K562 (cell line): ENCODE results near the gene MAP4K4. TPM values are rescaled to one million over a fixed set of nuclear protein-coding genes. Genes with fewer than 3 reads are reported as not detected.

Experiments
- ATAC-seq: fragments of 200-7000 bp; cut with Tn5 transposase; 3 replicates; pipeline ENCODE4 v1.9.1; 2020; ENCODE audit warnings: moderate library complexity
- BruUV-seq: library from RNA; stranded (reverse); fragments of 400-500 nt; replicated peaks from 2 replicates; lab custom pipeline; 2021; lab: Mats Ljungman, UMichigan
- CTCF ChIA-PET: fragments of 300-600 bp; formaldehyde crosslinking; extraction: SDS; loops from one replicate; lab custom pipeline; 2021; ENCODE audit warnings: low intra/inter-chr PET ratio; lab: Yijun Ruan, JAX
- POLR2A ChIA-PET: fragments of 300-600, 350-650 bp; sonication (Branson Sonifier 250); formaldehyde crosslinking; extraction: SDS; loops from one replicate; lab custom pipeline; 2021; ENCODE audit warnings: antibody characterized with exemption, inconsistent platforms; lab: Yijun Ruan, JAX
- DNase-seq, 4 experiments: peaks; one replicate each; pipeline versions ENCODE4 v3.0.0 to v3.0.0-alpha.2; 2011 to 2018; ENCODE audit warnings: low spot score in 3 of 4, mixed read lengths in 3 of 4; ENCODE audit errors: extremely low read depth in 1 of 4
- FAIRE-seq: peaks from 2 replicates; lab custom pipeline; 2011; peaks lifted over from hg19 to GRCh38; lab: Jason Lieb, UNC
- H2AFZ ChIP-seq: 2 replicates; pipeline ENCODE4 v1.6.0; 2011; ENCODE audit warnings: low read depth, low read length, control low read depth, inconsistent platforms
- H3K27ac ChIP-seq: fragments of 200-600 bp; 3 replicates; pipeline ENCODE4 v1.8.0; 2011; ENCODE audit warnings: low read depth, mild to moderate bottlenecking, control low read depth, inconsistent platforms, low read length, moderate library complexity, mixed read lengths; ENCODE audit errors: extremely low read depth
- H3K27me3 ChIP-seq, 2 experiments: fragments of 300-600 bp in 1 of 2; 2 replicates in 1 of 2; 3 replicates in 1 of 2; pipeline versions ENCODE4 v1.6.0 to v1.8.0; 2011; ENCODE audit warnings: inconsistent platforms in 2 of 2, low read length in 2 of 2, mild to moderate bottlenecking in 1 of 2, mixed read lengths in 1 of 2, moderate library complexity in 1 of 2; ENCODE audit not compliant: control insufficient read depth in 2 of 2, insufficient read depth in 2 of 2
- H3K36me3 ChIP-seq: fragments of 300-600 bp; 3 replicates; pipeline ENCODE4 v1.8.0; 2011; ENCODE audit warnings: mild to moderate bottlenecking, low read length, inconsistent platforms; ENCODE audit not compliant: control insufficient read depth, insufficient read depth
- H3K4me1 ChIP-seq, 2 experiments: fragments of 200-600 bp in 1 of 2; replicated peaks in 1 of 2; 2 replicates in 1 of 2; 3 replicates in 1 of 2; pipeline versions ENCODE4 v1.5.1 to v1.8.0; 2011; ENCODE audit warnings: inconsistent platforms in 2 of 2, low read length in 2 of 2, mild to moderate bottlenecking in 1 of 2, mixed read lengths in 1 of 2, moderate library complexity in 1 of 2; ENCODE audit not compliant: control insufficient read depth in 2 of 2, insufficient read depth in 2 of 2
- H3K4me2 ChIP-seq: 2 replicates; pipeline ENCODE4 v1.6.1; 2011; ENCODE audit warnings: low read length, control low read depth, inconsistent platforms, mixed read lengths; ENCODE audit not compliant: insufficient read depth
- H3K4me3 ChIP-seq: fragments of 200-600 bp; sonication (generic), shearing (Covaris generic); 2 replicates; pipeline ENCODE4 v1.5.1; 2016; ENCODE audit warnings: control low read depth, inconsistent platforms
- H3K79me2 ChIP-seq: fragments of 200-600 bp; 3 replicates; pipeline ENCODE4 v1.8.0; 2011; ENCODE audit warnings: low read length, inconsistent platforms; ENCODE audit not compliant: control insufficient read depth, insufficient read depth
- H3K9ac ChIP-seq, 2 experiments: 2 replicates each; pipeline versions ENCODE4 v1.6.0 to v1.6.1; 2011; ENCODE audit warnings: low read depth in 2 of 2, low read length in 2 of 2, control low read depth in 1 of 2, inconsistent platforms in 1 of 2, mild to moderate bottlenecking in 1 of 2, mixed read lengths in 1 of 2; ENCODE audit not compliant: insufficient read depth in 1 of 2
- H3K9me1 ChIP-seq: one replicate; pipeline ENCODE4 v1.6.0; 2011; ENCODE audit warnings: inconsistent platforms, mild to moderate bottlenecking, low read length, moderate library complexity; ENCODE audit not compliant: control insufficient read depth, insufficient read depth
- H3K9me3 ChIP-seq: replicated peaks from 2 replicates; pipeline ENCODE4 v1.5.1; 2011; ENCODE audit warnings: low read depth, low read length, inconsistent platforms; ENCODE audit not compliant: control insufficient read depth, insufficient read depth
- H4K20me1 ChIP-seq: replicated peaks from 2 replicates; pipeline ENCODE4 v1.6.1; 2011; ENCODE audit warnings: low read length, inconsistent platforms, mixed read lengths; ENCODE audit not compliant: control insufficient read depth, insufficient read depth
- DDX20 ChIP-seq: fragments of 450-650 bp; IDR thresholded peaks from 2 replicates; pipeline ENCODE4 v1.6.1; 2016; ENCODE audit warnings: missing genetic modification characterization, low read depth, mild to moderate bottlenecking, missing compliant biosample characterization, moderate library complexity
- HDAC8 ChIP-seq: fragments of 450-650 bp; IDR thresholded peaks from 2 replicates; pipeline ENCODE4 v1.6.1; 2016; ENCODE audit warnings: mild to moderate bottlenecking, missing genetic modification characterization, moderate library complexity, missing compliant biosample characterization
- LCOR ChIP-seq: sonication (generic); formaldehyde crosslinking; IDR thresholded peaks from 2 replicates; pipeline ENCODE4 v1.8.0; 2022; ENCODE audit warnings: mild to moderate bottlenecking, missing genetic modification reagents
- MYBL2 ChIP-seq, 2 experiments: fragments of 450-650 bp in 1 of 2; sonication (generic) in 1 of 2; formaldehyde crosslinking in 1 of 2; IDR thresholded peaks; 2 replicates each; pipeline versions ENCODE4 v1.6.1 to v1.8.1; 2017 to 2022; ENCODE audit warnings: borderline replicate concordance in 1 of 2, inconsistent platforms in 1 of 2, low read depth in 1 of 2, mild to moderate bottlenecking in 1 of 2, missing genetic modification reagents in 1 of 2, moderate library complexity in 1 of 2
- NKRF ChIP-seq: fragments of 450-650 bp; IDR thresholded peaks from 2 replicates; pipeline ENCODE4 v1.6.1; 2016; ENCODE audit warnings: borderline replicate concordance
- SRSF3 ChIP-seq: fragments of 200-400 bp; formaldehyde crosslinking; IDR thresholded peaks from 2 replicates; pipeline ENCODE4 v1.6.1; 2016; ENCODE audit warnings: mild to moderate bottlenecking, low read length, moderate library complexity; ENCODE audit not compliant: insufficient read depth
- TCFL5 ChIP-seq: fragments of 250-450 bp; sonication (Bioruptor Pico); conservative IDR thresholded peaks from 2 replicates; pipeline ENCODE4 v1.6.1; 2021; ENCODE audit warnings: mild to moderate bottlenecking, moderate library complexity, matching md5 sums
- ZC3H11A ChIP-seq: IDR thresholded peaks from 2 replicates; pipeline ENCODE4 v1.6.1; 2012; ENCODE audit warnings: low read depth, low read length, improper control_type of control experiment
- WGBS: fragments of 100-300 bp; shearing (Covaris generic); methylation state at CpG from one replicate; pipeline ENCODE4 v1.1.6; 2016; ENCODE audit warnings: low coverage, mixed read lengths; ENCODE audit not compliant: insufficient coverage; ENCODE audit errors: missing lambda C conversion rate; 5-methylcytosine and 5-hydroxymethylcytosine counted together
- in situ Hi-C: fragments of 300-500 bp; cut with MboI; formaldehyde crosslinking; loops from 4 replicates; pipeline ENCODE4 v1.15.0; 2018; ENCODE audit warnings: inconsistent platforms, mixed read lengths
- intact Hi-C: fragments of 100-400 bp; cut with micrococcal nuclease; formaldehyde crosslinking; loops from 2 replicates; pipeline ENCODE4 v1.14.2; 2022
- polyA plus RNA-seq, 8 experiments: library from polyadenylated mRNA; depleted of rRNA in 4 of 8; stranded (reverse) in 5 of 8; unstranded in 3 of 8; fragments of >200 nt; fragmentation: Nextera tagmentation in 2 of 8; fragmentation: Illumina TruSeq in 1 of 8; extraction: Ambion mirVana in 2 of 8; extraction: Trizol in 1 of 8; gene quantifications; 2 replicates each; pipeline versions ENCODE4 v1.2.1 to v1.2.3, GENCODE V29; 2011 to 2014; ENCODE audit warnings: inconsistent platforms in 1 of 8, missing spikeins in 1 of 8
- total RNA-seq, 7 experiments: library from RNA; depleted of rRNA in 6 of 7; stranded (reverse); fragments of >200 nt in 6 of 7; fragmentation: Illumina TruSeq in 2 of 7; extraction: Trizol in 2 of 7; gene quantifications; 2 replicates each; pipeline versions ENCODE4 v1.2.1 to v1.2.3, GENCODE V29; 2011 to 2021; ENCODE audit warnings: low replicate concordance in 1 of 7
- TF ChIP-seq, protein P1 (sequence below): sonication (generic); formaldehyde crosslinking; IDR thresholded peaks from 2 replicates; pipeline ENCODE4 v1.8.1; 2022; ENCODE audit warnings: missing genetic modification reagents
- TF ChIP-seq, protein P2 (sequence below): fragments of 450-650 bp; IDR thresholded peaks from 2 replicates; pipeline ENCODE4 v1.6.1; 2017; ENCODE audit warnings: mild to moderate bottlenecking, moderate library complexity

MAP4K4 gene
- total and polyA plus RNA-seq, 9 of the 15 experiments (the other 6 are each of a cell fraction or from before 2014, with no cell fraction given): 7.6 to 76.4 (median 50.6) TPM

DNA sequence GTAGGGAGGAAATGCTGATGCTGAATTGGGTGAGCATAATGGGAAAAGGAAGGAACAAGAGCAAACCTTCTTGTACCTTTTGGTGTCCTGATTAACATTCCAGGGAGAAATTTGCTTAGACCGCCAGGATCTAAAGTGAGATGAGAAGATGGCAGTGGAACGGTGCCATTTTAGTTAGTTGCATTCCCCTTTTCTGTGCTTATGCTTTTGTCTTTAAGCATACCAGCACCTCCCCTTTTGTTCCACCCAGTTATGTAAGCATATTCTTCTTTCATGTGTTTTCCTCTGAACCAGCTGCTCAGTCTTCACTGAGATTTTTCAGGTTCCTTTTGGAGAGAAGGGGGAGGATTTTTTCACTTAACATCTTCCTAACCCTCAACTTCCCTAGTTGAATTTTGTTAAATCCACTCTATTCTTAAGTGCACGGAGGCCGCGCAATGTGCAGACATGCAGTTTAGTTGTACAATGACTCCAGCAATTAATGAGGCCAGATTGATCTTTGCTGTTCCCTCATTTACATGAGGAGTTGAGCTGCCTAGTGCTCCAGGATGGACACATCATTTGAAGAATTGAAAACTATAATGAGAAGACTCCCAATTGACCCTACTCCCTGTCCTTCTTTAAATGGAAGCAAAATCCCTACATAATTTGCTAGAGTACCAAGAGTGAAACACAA, 73.9 kb downstream of the MAP4K4 start:
- no peak overlapping the region for H3K4me2 ChIP-seq
- no TSS peak for BruUV-seq
- peaks cover 78% of the 10 kb centered on the region for H3K79me2 ChIP-seq
- H4K20me1 ChIP-seq: peaks cover 18% of the 10 kb centered on the region
- ATAC-seq (no peak), DNase-seq (no peak), FAIRE-seq (no peak)
- TF ChIP-seq LCOR (CRISPR knock-in tag) (no peak), SRSF3 (no peak), NKRF (no peak), ZC3H11A (no peak), DDX20 (tag) (no peak), TCFL5 (CRISPR knock-in tag) (no peak), MYBL2 (IDR thresholded peaks at IDR 0.05; ENCODE audit: low read depth) (no peak), MYBL2 (CRISPR knock-in tag; IDR thresholded peaks at IDR 0.05; ENCODE audit: borderline replicate concordance) (no peak), HDAC8 (tag) (no peak)
- TF ChIP-seq, protein P1, sequence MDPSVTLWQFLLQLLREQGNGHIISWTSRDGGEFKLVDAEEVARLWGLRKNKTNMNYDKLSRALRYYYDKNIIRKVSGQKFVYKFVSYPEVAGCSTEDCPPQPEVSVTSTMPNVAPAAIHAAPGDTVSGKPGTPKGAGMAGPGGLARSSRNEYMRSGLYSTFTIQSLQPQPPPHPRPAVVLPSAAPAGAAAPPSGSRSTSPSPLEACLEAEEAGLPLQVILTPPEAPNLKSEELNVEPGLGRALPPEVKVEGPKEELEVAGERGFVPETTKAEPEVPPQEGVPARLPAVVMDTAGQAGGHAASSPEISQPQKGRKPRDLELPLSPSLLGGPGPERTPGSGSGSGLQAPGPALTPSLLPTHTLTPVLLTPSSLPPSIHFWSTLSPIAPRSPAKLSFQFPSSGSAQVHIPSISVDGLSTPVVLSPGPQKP (CRISPR knock-in tag): no peak
- TF ChIP-seq, protein P2, sequence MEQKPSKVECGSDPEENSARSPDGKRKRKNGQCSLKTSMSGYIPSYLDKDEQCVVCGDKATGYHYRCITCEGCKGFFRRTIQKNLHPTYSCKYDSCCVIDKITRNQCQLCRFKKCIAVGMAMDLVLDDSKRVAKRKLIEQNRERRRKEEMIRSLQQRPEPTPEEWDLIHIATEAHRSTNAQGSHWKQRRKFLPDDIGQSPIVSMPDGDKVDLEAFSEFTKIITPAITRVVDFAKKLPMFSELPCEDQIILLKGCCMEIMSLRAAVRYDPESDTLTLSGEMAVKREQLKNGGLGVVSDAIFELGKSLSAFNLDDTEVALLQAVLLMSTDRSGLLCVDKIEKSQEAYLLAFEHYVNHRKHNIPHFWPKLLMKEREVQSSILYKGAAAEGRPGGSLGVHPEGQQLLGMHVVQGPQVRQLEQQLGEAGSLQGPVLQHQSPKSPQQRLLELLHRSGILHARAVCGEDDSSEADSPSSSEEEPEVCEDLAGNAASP: no peak
- POLR2A ChIA-PET: interaction anchor here (1.6 kb wide), 1 partner anchor 20 kb away, joined by 4 read pairs; no protein-coding TSS in a partner anchor
- no peak overlapping the region for H2AFZ ChIP-seq
- WGBS: 75% methylated on average over 5 of the region's 5 CpGs
- H3K9me1 ChIP-seq: no peaks in the 10 kb centered on the region
- CTCF ChIA-PET: interaction anchor here (0.6 to 1.1 kb wide), 2 partner anchors 18 to 61 kb away, joined by 3 read pairs; no protein-coding TSS in a partner anchor
- no peak overlapping the region for H3K27ac ChIP-seq
- H3K9me3 ChIP-seq: no peaks in the 10 kb centered on the region
- intact Hi-C loops: loop anchor here (2.0 kb wide), 1 partner anchor 59 kb away; no protein-coding TSS in a partner anchor
- peaks cover 0 to 18% of the 10 kb centered on the region in 2 experiments; a peak in 2 of 5 replicates for H3K4me1 ChIP-seq
- in situ Hi-C loops: loop anchor here (5.0 kb wide), 1 partner anchor 51 kb away; no protein-coding TSS in a partner anchor
- no peak overlapping the region for H3K4me3 ChIP-seq
- H3K27me3 ChIP-seq: no peaks in the 10 kb centered on the region
- no peaks in the 10 kb centered on the region for H3K36me3 ChIP-seq
- no peak overlapping the region for H3K9ac ChIP-seq
